HG02870 (cell line): ENCODE measurements around the gene CGN.
"Not testable (repeated sequence)": the region's sequence is repeated elsewhere in the genome, so short reads cannot be mapped to it uniquely, and the experiment has no call there.

Experiments
- ATAC-seq: cut with Tn5 transposase; IDR thresholded peaks from one replicate; pipeline ENCODE4 v1.9.1; 2021; ENCODE audit warnings: mild to moderate bottlenecking, moderate library complexity; ENCODE audit not compliant: unreplicated experiment

The CGN gene

GRCh38 chr1:151522427-151522826, 11.2 kb downstream of the CGN start:
- ATAC-seq, result not testable (repeated sequence)

- ATAC-seq, result no peak
These were observed 12.1 kb downstream of the CGN start for GRCh38 chr1:151523326-151523725.

- ATAC-seq, result no peak
These were observed 13.5 kb downstream of the CGN start for GRCh38 chr1:151524736-151525135.

DNA sequence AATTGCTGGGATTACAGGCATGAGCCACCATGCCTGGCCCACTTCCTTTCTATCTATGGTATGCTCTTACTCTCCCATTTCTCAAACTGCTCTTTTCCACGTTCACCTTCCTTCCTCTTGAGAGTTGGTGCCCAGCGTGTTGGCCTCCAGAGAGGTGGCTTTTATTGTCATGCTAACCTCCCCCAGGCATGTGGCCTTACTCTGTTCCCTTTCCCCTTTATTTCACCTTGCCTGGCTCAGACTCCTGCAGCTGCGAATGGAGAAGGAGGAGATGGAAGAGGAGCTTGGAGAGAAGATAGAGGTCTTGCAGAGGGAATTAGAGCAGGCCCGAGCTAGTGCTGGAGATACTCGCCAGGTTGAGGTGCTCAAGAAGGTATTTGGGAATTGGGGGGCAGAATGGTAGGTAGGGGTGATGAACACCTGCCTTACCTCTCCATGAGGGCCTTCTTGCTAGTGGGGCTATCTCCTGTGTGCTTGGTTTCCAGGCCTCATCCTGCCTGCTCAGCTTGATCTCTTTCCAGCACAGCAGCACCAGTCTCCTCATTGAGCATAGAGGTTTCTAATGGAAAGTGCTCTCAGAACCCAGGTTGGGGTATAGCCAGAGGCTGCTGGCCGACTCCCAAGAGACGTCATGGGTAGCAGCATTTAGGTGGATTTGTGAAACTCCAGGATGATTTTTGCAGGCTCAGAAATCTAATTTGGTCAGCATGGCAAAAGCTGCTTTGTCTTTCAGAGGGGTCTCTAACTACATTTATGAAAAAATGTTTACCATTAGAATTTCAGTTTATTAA, 15.7 kb downstream of the CGN start:
- ATAC-seq, result no peak

- no peak for ATAC-seq
These were observed 18.1 kb downstream of the CGN start for GRCh38 chr1:151529211-151529702.

DNA sequence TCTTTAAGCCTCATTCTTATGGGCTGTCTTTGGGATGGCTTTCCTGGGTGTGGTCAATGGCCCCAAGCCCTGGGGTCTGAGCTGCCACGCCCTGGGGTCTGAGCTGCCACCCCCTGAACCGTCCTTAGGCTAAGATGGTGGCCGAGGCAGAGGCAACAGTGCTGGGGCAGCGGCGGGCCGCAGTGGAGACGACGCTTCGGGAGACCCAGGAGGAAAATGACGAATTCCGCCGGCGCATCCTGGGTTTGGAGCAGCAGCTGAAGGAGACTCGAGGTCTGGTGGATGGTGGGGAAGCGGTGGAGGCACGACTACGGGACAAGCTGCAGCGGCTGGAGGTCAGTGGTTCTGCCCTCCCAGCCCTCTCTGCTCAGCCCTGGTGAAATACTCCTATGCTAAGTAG, 18.6 kb downstream of the CGN start:
- ATAC-seq, result no peak

DNA sequence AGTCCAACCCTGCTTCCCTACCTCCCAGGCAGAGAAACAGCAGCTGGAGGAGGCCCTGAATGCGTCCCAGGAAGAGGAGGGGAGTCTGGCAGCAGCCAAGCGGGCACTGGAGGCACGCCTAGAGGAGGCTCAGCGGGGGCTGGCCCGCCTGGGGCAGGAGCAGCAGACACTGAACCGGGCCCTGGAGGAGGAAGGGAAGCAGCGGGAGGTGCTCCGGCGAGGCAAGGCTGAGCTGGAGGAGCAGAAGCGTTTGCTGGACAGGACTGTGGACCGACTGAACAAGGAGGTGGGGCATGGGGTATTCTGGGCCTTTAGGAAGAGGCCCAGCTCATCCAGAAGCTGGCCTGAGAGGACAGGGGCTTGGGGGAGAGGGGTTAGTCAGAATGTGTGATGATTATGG, 19.3 kb downstream of the CGN start:
- ATAC-seq, result no peak

DNA sequence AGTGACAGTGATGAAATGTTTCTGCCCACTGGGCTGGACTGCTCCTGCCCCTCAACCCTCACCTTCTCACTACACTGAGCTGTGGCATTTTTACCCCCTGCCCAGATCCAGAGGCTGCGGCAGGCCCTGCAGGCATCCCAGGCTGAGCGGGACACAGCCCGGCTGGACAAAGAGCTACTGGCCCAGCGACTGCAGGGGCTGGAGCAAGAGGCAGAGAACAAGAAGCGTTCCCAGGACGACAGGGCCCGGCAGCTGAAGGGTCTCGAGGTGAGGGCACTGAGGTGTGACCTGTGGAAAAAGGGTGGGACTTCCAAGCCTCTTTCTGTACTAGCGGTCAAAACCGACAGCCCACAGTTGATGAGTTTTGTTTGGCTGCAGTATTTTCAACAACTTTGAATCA, 22.7 kb downstream of the CGN start:
- no peak for ATAC-seq

DNA sequence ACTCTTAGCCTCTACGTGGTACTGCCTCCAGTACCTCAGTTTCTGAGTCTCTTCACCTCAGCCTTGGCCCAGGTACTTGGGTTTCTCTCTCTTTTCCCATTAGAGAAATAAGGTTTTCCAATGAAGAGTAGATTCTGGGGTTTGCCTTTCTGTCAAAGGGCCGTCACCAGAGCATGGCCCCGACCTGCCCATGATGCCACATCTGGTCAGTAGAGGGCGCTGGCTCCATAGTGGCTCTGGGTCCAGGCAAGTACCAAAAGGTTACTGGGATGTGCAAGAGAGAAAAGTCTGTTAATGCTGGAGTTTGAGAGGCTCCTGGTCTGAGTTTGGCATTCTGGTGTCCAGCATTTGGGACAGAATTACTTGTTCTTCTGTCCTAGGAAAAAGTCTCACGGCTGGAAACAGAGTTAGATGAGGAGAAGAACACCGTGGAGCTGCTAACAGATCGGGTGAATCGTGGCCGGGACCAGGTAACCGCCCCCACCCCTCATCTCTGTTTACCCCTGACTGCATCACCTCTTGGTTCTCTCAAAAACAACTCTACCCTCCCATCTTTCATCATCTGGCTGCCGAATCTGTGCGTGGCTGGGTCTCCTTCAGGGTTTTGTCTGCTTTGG, 23.6 kb downstream of the CGN start:
- no peak for ATAC-seq

DNA sequence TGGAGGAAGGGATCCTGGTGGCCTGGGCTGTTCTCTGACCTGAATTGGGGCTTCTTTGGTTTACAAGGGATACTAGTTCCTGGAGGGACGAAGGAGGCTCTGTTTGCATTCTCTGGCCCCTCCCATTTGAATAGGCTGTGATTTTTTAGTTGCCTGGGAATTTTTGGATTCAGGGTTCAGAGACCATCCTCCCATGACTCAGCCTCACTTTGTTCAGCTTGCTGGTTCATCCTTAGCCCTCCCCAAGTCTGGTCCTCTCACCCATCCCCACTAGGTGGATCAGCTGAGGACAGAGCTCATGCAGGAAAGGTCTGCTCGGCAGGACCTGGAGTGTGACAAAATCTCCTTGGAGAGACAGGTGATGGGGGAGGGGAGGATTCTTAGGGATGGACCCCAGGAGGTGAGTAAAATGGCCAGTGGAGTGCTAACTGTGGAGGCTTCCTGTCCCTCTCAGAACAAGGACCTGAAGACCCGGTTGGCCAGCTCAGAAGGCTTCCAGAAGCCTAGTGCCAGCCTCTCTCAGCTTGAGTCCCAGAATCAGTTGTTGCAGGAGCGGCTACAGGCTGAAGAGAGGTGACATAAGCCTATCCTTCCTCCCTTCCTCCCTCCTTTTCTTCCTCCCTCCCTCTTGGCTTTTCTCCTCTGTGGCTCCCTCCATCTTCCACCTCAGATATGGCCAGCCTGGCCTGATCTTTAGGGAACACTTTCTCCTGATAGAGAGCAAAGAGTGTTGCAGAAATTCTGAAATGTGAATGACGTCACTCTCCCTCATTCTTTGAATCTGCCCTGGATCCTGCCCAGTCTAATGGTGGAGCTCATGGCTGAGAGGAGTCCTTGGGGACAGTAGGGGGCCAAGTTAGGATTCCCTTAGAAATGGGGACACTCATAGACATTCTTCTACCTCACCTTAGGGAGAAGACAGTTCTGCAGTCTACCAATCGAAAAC, 24.4 kb downstream of the CGN start:
- ATAC-seq, result no peak

- no peak for ATAC-seq
These were observed 25.3 kb downstream of the CGN start for GRCh38 chr1:151536499-151536898.

DNA sequence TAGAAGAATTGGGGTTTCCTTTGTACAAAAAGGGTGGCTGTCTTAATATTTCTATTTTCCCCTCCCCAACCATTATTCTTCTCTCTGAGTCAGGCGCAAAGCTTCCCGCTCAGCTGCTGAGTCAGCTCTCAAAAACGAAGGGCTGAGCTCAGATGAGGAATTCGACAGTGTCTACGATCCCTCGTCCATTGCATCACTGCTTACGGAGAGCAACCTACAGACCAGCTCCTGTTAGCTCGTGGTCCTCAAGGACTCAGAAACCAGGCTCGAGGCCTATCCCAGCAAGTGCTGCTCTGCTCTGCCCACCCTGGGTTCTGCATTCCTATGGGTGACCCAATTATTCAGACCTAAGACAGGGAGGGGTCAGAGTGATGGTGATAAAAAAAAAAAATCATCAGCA, 25.9 kb downstream of the CGN start:
- ATAC-seq, result no peak

- ATAC-seq, result peak; percentile 29
These were observed 28.3 kb downstream of the CGN start for GRCh38 chr1:151539321-151540020.

GRCh38 chr1:151540021-151540981, 29.1 kb downstream of the CGN start, which contains the start of gene TUFT1:
Gene TUFT1 (plus strand): TSS chr1:151540309. CDS start chr1:151540367, 58 bp downstream.
- peak; percentile 97 for ATAC-seq

DNA sequence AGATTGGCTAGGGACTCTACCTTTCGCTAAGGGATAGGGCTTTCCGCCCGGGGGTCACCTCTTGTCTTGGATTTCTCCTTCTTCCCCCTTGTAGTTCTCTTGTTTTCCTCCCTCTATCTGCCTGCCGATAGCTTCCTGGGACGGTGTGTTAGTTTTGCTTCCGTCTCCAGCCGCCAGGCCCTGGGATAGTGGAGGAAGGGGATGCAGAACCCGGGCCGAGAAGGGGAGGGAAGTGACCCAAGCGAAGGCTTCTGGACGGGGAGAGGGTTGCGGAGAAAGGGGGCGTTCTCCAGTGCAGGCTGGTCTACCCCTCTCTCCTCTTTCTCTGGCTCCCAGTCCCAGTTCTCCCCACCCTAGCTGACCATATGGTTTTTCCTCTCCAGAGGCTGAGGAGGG, 29.8 kb downstream of the CGN start:
- ATAC-seq, result no peak

DNA sequence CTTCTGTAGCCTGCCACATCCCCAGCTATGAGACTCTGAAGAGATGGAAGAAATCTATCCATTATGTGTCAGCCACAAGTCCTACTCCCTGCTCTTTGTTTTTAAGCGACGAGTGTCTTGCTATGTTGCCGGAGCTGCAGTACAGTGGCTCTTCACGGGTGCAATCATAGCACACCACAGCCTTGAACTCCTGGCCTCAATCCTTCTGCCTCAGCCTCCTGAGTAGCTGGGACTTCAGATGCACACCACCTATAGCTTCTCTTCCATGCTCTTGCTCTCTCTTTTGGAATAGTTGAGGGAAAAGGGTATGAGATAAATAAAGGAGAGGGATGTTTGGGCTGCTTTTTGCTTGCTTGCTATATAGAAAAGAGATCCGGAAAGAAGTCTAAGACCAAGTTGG, 30.6 kb downstream of the CGN start:
- no peak for ATAC-seq

GRCh38 chr1:151542710-151543129, 31.5 kb downstream of the CGN start:
- ATAC-seq, result no peak

DNA sequence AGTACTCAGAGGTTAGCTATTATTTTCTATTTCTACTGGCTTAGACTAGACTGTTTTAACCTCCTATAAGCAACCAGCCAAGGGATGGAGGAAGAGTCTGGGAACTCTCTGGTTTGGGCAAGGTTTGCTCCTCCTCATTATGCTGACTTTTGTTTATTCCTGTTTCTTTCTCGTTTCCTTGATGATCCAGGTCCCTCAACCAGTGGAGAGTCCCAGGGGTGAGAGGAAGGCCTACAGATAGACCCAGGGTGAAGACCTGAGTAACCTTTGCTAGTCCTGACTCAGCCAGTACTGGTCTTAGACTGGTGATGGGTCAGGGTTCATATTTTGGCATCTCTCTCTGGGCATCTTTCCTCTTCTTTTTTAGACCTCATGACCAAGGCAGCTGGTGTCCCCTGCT, 34.4 kb downstream of the CGN start:
- no peak for ATAC-seq
